Ascending aorta (tissue), 2 donors: ENCODE results near the gene ALPK3. TPM values are rescaled to one million over a fixed set of nuclear protein-coding genes. Genes with fewer than 3 reads are reported as not detected.

Source experiments
- DNase-seq, 2 donors: peaks; one replicate each; pipeline ENCODE4 v3.0.0-alpha.2; 2019; ENCODE audit warnings: low spot score in 2 of 2
- H3K27ac ChIP-seq, 2 donors: fragments of 200-600 bp; sonication (generic); one replicate each; pipeline ENCODE4 v1.5.1; 2016 to 2017; ENCODE audit warnings: mild to moderate bottlenecking in 1 of 2
- H3K27me3 ChIP-seq: fragments of 200-600 bp; sonication (generic); one replicate; pipeline ENCODE4 v1.5.1; 2017
- H3K36me3 ChIP-seq, 2 donors: fragments of 200-600 bp; sonication (generic); one replicate each; pipeline ENCODE4 v1.5.1; 2016
- H3K4me1 ChIP-seq, 2 donors: fragments of 200-600 bp; sonication (generic); one replicate each; pipeline ENCODE4 v1.5.1; 2016 to 2017; ENCODE audit warnings: mild to moderate bottlenecking in 1 of 2
- H3K4me3 ChIP-seq, 2 donors: fragments of 200-600 bp; sonication (generic); one replicate each; pipeline ENCODE4 v1.5.1; 2016 to 2017; ENCODE audit warnings: mild to moderate bottlenecking in 1 of 2
- H3K9me3 ChIP-seq, 2 donors: fragments of 200-600 bp; sonication (generic); one replicate each; pipeline ENCODE4 v1.5.1; 2016
- intact Hi-C: fragments of 100-400 bp; cut with DNase I; formaldehyde crosslinking; loops from one replicate; pipeline ENCODE4 v1.15.1; 2023
- total RNA-seq: library from RNA; depleted of rRNA; stranded (reverse); fragments of >200 nt; gene quantifications from one replicate; pipeline ENCODE4 v1.1.0, GENCODE V29; 2016
- TF ChIP-seq, protein P1 (sequence below), 3 experiments: fragments of 200-600 bp in 2 of 3; fragments of 450-650 bp in 1 of 3; sonication (generic) in 2 of 3; IDR thresholded peaks; one replicate each; pipeline ENCODE4 v1.5.1; 2016 to 2019; ENCODE audit warnings: antibody characterized with exemption in 3 of 3, mild to moderate bottlenecking in 1 of 3, moderate library complexity in 1 of 3

Gene ALPK3
- total RNA-seq, 1 donor from 2014 or later = 38.0 TPM

DNA sequence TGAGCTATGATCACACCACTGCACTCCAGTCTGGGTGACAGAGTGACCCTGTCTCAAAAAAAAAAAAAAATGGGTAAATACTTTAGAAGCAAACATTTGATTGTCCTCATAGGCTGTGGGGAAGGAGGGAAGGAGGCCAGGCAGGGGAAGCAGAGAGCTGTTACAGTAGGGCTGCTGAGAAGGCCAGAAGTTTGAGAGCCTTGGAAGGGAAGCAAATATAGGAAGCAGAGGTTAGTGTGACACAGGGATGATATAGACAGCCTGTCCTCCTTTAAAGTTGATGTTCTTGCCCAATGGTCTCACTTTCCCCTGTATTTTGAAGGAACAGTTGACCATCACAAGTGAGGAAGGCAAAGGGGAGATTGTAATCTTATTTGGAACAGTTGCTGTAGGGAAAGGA lies 5.3 kb upstream of the ALPK3 start:
- H3K9me3 ChIP-seq = no peaks in the 10 kb centered on the region
- intact Hi-C loops = no loop called here

DNA sequence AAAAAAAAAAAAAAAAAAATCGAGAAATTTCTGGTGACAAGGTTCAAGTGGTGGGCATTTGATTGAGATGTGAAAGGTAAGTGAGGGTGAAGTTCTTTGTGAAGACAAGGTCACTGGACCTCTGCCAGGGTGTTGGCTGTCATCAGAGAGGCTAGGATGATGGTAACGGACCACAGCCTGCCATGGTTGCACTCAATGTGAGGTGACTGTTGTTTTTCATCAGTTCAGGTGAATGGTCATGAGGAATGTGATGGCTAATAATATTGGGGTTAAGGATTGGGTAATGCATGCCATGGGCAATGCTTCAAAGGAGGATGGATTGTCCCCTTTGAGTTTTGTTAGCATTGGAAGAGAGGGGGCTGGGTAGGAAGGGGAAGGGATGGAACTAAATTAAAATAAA lies 4.3 kb upstream of the ALPK3 start:
- H3K27me3 ChIP-seq = no peaks in the 10 kb centered on the region
- H3K4me3 ChIP-seq = no peak overlapping the region
- H3K27ac ChIP-seq = no peak overlapping the region
- TF ChIP-seq, protein P1, sequence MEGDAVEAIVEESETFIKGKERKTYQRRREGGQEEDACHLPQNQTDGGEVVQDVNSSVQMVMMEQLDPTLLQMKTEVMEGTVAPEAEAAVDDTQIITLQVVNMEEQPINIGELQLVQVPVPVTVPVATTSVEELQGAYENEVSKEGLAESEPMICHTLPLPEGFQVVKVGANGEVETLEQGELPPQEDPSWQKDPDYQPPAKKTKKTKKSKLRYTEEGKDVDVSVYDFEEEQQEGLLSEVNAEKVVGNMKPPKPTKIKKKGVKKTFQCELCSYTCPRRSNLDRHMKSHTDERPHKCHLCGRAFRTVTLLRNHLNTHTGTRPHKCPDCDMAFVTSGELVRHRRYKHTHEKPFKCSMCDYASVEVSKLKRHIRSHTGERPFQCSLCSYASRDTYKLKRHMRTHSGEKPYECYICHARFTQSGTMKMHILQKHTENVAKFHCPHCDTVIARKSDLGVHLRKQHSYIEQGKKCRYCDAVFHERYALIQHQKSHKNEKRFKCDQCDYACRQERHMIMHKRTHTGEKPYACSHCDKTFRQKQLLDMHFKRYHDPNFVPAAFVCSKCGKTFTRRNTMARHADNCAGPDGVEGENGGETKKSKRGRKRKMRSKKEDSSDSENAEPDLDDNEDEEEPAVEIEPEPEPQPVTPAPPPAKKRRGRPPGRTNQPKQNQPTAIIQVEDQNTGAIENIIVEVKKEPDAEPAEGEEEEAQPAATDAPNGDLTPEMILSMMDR (IDR thresholded peaks at IDR 0.05) = no peak
- peaks cover 4 to 11% of the 10 kb centered on the region in 2 donors for H3K4me1 ChIP-seq
- H3K9me3 ChIP-seq = no peaks in the 10 kb centered on the region
- H3K36me3 ChIP-seq = no peaks in the 10 kb centered on the region
- intact Hi-C loops = no loop called here
- DNase-seq = no peak

More for the DNA sequence above, 5.3 kb upstream of the ALPK3 start:
- Histone ChIP-seq H3K27me3 (no peaks in the 10 kb centered on the region), H3K27ac (no peak overlapping the region), H3K4me3 (no peak overlapping the region), H3K4me1 (peaks cover 4 to 11% of the 10 kb centered on the region in 2 donors), H3K36me3 (no peaks in the 10 kb centered on the region)
- TF ChIP-seq, protein P1 (IDR thresholded peaks at IDR 0.05) = no peak
- DNase-seq = no peak

DNA sequence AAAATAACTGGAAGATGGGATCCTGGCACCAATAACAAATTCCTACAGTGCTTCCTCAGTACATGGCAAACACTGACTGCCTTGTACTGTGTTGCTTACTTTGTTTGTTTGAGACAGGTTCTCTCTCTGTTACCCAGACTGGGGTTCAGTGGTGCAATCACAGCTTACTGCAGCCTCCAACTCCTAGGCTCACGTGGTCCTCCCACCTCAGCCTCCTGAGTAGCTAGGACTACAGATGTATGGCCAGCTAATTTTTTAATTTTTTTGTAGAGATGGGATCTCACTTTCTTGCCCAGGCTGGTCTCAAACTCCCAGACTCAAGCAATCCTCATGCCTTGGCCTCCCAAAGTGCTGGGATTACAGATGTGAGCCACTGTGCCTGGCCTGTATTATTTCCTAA lies 3.7 kb upstream of the ALPK3 start:
- H3K9me3 ChIP-seq = no peaks in the 10 kb centered on the region
- H3K27ac ChIP-seq = no peak overlapping the region
- H3K27me3 ChIP-seq = no peaks in the 10 kb centered on the region
- no peaks in the 10 kb centered on the region for H3K36me3 ChIP-seq
- intact Hi-C loops = no loop called here
- peaks cover 4 to 11% of the 10 kb centered on the region in 2 donors for H3K4me1 ChIP-seq
- DNase-seq = no peak
- H3K4me3 ChIP-seq = no peak overlapping the region
- TF ChIP-seq, protein P1 (IDR thresholded peaks at IDR 0.05) = no peak

DNA sequence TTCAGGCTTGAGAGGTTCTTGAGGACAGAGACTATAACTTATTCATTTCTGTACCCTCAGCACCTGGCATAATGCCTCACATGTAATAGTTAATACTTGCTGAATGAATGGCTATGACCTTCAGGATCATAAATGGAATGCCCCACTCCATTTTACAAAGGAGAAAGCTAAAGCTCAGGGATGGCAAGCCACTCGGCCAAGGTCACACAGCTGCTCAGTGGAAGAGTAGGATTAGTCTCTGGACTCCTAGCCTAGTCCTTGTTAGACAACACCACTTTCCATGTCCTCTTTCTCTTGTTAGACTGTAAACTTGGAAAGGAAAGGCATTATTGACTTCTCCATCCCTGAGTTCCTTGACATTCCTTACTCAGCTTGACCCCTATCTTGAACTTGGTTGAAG lies 3.2 kb upstream of the ALPK3 start:
- Histone ChIP-seq H3K4me3 (no peak overlapping the region), H3K36me3 (no peaks in the 10 kb centered on the region), H3K27me3 (no peaks in the 10 kb centered on the region), H3K9me3 (no peaks in the 10 kb centered on the region), H3K4me1 (peaks cover 4 to 13% of the 10 kb centered on the region in 2 donors), H3K27ac (peak overlapping the region in 1 of 2 donors; percentile 99)
- DNase-seq = no peak
- TF ChIP-seq, protein P1 (IDR thresholded peaks at IDR 0.05) = no peak
- intact Hi-C loops = no loop called here

DNA sequence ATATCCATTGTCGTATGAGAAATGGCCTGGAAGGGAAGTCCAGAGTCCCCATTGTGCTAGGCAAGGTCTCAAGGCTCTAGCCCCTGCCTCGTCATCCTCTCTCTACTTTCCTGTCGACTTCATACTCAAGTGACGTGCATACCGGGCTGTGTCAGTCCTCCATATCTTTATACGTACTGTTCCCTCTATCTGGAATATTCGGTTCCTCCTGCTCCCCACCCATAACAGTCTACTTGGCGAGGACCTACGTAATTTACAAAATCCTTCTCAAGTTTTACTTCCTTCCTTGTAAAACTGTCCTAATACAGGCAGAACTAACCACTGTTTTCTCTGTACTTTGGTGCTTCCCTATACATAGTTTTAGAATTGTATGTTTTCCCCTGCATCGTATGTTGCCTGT lies 2.2 kb upstream of the ALPK3 start:
- no peak overlapping the region for H3K4me3 ChIP-seq
- no peaks in the 10 kb centered on the region for H3K27me3 ChIP-seq
- H3K9me3 ChIP-seq = no peaks in the 10 kb centered on the region
- peak overlapping the region; percentile 98 to 99 for H3K27ac ChIP-seq
- TF ChIP-seq, protein P1 (IDR thresholded peaks at IDR 0.05) = no peak
- H3K36me3 ChIP-seq = no peaks in the 10 kb centered on the region
- DNase-seq = peak in 1 of 2 donors; percentile 63
- intact Hi-C loops = no loop called here
- peaks cover 4 to 23% of the 10 kb centered on the region in 2 donors for H3K4me1 ChIP-seq
